GM12878 (cell line): ENCODE data around the gene TMUB1. TPM values are rescaled to one million over a fixed set of nuclear protein-coding genes. Genes with fewer than 3 reads are reported as not detected.
A peak's percentile ranks its signal among the peaks of the same experiment; 100 is the strongest.

Experiments
- ATAC-seq: fragments of 200-7000 bp; cut with Tn5 transposase; 3 replicates; pipeline ENCODE4 v1.9.1; 2020; ENCODE audit warnings: mild to moderate bottlenecking, moderate library complexity
- BruUV-seq: library from RNA; stranded (reverse); fragments of 400-500 nt; replicated peaks from 2 replicates; lab custom pipeline; 2021; lab: Mats Ljungman, UMichigan
- CTCF ChIA-PET: fragments of 300-600 bp; sonication (Branson Sonifier 250); formaldehyde crosslinking; extraction: SDS; loops from one replicate; lab custom pipeline; 2021; ENCODE audit warnings: inconsistent platforms; lab: Yijun Ruan, JAX
- POLR2A ChIA-PET: fragments of 350-600 bp; formaldehyde crosslinking; extraction: SDS; loops from one replicate; lab custom pipeline; 2021; ENCODE audit warnings: inconsistent platforms; lab: Charles Lee
- RAD21 ChIA-PET: fragments of 300-600 bp; sonication (Branson Sonifier 250); formaldehyde crosslinking; loops from one replicate; lab custom pipeline; 2023; ENCODE audit warnings: antibody characterized with exemption; ENCODE audit not compliant: unreplicated experiment; lab: Charles Lee
- SMC1A ChIA-PET: fragments of 300-600 bp; sonication (Branson Sonifier 250); formaldehyde crosslinking; loops from one replicate; lab custom pipeline; 2023; ENCODE audit not compliant: unreplicated experiment, uncharacterized antibody; lab: Charles Lee
- DNase-seq: peaks from one replicate; pipeline ENCODE4 v3.0.0-alpha.2; 2011; ENCODE audit warnings: low read depth, low spot score
- FAIRE-seq: peaks from 3 replicates; lab custom pipeline; 2011; peaks lifted over from hg19 to GRCh38; lab: Jason Lieb, UNC
- H2AFZ ChIP-seq: 2 replicates; pipeline ENCODE4 v1.6.0; 2011; ENCODE audit warnings: low read depth, low read length, control low read depth; ENCODE audit not compliant: control insufficient read depth
- H3K27ac ChIP-seq: 2 replicates; pipeline ENCODE4 v1.5.1; 2011; ENCODE audit warnings: control low read depth; ENCODE audit not compliant: control insufficient read depth, insufficient read depth
- H3K27me3 ChIP-seq, 2 experiments: replicated peaks in 1 of 2; 2 replicates each; pipeline versions ENCODE4 v1.6.0 to v1.6.1; 2011; ENCODE audit warnings: low read length in 1 of 2; ENCODE audit not compliant: control insufficient read depth in 2 of 2, insufficient read depth in 2 of 2
- H3K36me3 ChIP-seq, 2 experiments: 2 replicates each; pipeline ENCODE4 v1.5.1; 2011; ENCODE audit warnings: low read length in 1 of 2; ENCODE audit not compliant: control insufficient read depth in 2 of 2, insufficient read depth in 2 of 2
- H3K4me1 ChIP-seq: 2 replicates; pipeline ENCODE4 v1.6.1; 2011; ENCODE audit warnings: mild to moderate bottlenecking, low read length, moderate library complexity, mixed read lengths; ENCODE audit not compliant: control insufficient read depth, insufficient read depth
- H3K4me2 ChIP-seq: 2 replicates; pipeline ENCODE4 v1.6.0; 2011; ENCODE audit warnings: control low read depth; ENCODE audit not compliant: control insufficient read depth, insufficient read depth
- H3K4me3 ChIP-seq: fragments of 200-600 bp; sonication (generic); 2 replicates; pipeline ENCODE4 v1.5.1; 2016
- H3K79me2 ChIP-seq: 2 replicates; pipeline ENCODE4 v1.6.0; 2011; ENCODE audit warnings: low read length; ENCODE audit not compliant: control insufficient read depth, insufficient read depth
- H3K9ac ChIP-seq: 2 replicates; pipeline ENCODE4 v1.8.0; 2011; ENCODE audit warnings: low read length, control low read depth, mixed read lengths; ENCODE audit not compliant: control insufficient read depth, insufficient read depth
- H3K9me3 ChIP-seq: replicated peaks from 3 replicates; pipeline ENCODE4 v1.5.1; 2011; ENCODE audit warnings: mild to moderate bottlenecking, low read length; ENCODE audit not compliant: control insufficient read depth, insufficient read depth
- H4K20me1 ChIP-seq: 2 replicates; pipeline ENCODE4 v1.6.0; 2011; ENCODE audit not compliant: control insufficient read depth, insufficient read depth
- BHLHE40 ChIP-seq, 2 experiments: fragments of 450-650 bp in 1 of 2; IDR thresholded peaks; 2 replicates each; pipeline ENCODE4 v1.6.1; 2011 to 2017; ENCODE audit warnings: low read depth in 2 of 2, borderline replicate concordance in 1 of 2, improper control_type of control experiment in 1 of 2, low read length in 1 of 2, mild to moderate bottlenecking in 1 of 2
- CBFB ChIP-seq: IDR thresholded peaks from 2 replicates; pipeline ENCODE4 v1.6.1; 2016; ENCODE audit warnings: antibody characterized with exemption, low read depth
- EED ChIP-seq: sonication (generic); IDR thresholded peaks from 2 replicates; pipeline ENCODE4 v1.6.1; 2016; ENCODE audit warnings: antibody characterized with exemption, low read depth
- EZH2 ChIP-seq: IDR thresholded peaks from 2 replicates; pipeline ENCODE4 v1.6.1; 2012; ENCODE audit warnings: low read depth, mild to moderate bottlenecking, control low read depth, inconsistent platforms, low read length, borderline replicate concordance; ENCODE audit not compliant: control insufficient read depth
- HDAC2 ChIP-seq: fragments of 200-600 bp; sonication (generic); IDR thresholded peaks from 2 replicates; pipeline ENCODE4 v1.6.1; 2017
- MTA2 ChIP-seq: fragments of 450-650 bp; IDR thresholded peaks from 2 replicates; pipeline ENCODE4 v1.6.1; 2016; ENCODE audit warnings: low read depth, mild to moderate bottlenecking, moderate library complexity
- MYC ChIP-seq: IDR thresholded peaks from 2 replicates; pipeline ENCODE4 v1.6.1; 2011; ENCODE audit warnings: mild to moderate bottlenecking, low read length, moderate library complexity, inconsistent platforms; ENCODE audit not compliant: insufficient read depth, insufficient replicate concordance, insufficient read length, severe bottlenecking
- PML ChIP-seq: IDR thresholded peaks from 2 replicates; pipeline ENCODE4 v1.6.1; 2012; ENCODE audit warnings: low read length, inconsistent platforms
- RCOR1 ChIP-seq: conservative IDR thresholded peaks from 2 replicates; pipeline ENCODE4 v1.6.1; 2012; ENCODE audit warnings: low read depth, low read length, improper control_type of control experiment
- RUNX3 ChIP-seq: IDR thresholded peaks from 2 replicates; pipeline ENCODE4 v1.6.1; 2012; ENCODE audit warnings: low read length, inconsistent platforms
- SREBF2 ChIP-seq: IDR thresholded peaks from 2 replicates; pipeline ENCODE4 v1.6.1; 2012; ENCODE audit warnings: mild to moderate bottlenecking, low read length
- ZNF24 ChIP-seq: fragments of 450-650 bp; IDR thresholded peaks from 2 replicates; pipeline ENCODE4 v1.6.1; 2017; ENCODE audit warnings: antibody characterized with exemption, mild to moderate bottlenecking
- ZNF274 ChIP-seq: IDR thresholded peaks from one replicate; pipeline ENCODE4 v1.8.0; 2011; ENCODE audit not compliant: insufficient read length, insufficient read depth
- ZZZ3 ChIP-seq: IDR thresholded peaks from 2 replicates; pipeline ENCODE4 v1.6.1; 2011; ENCODE audit warnings: low read depth; ENCODE audit not compliant: control insufficient read depth, insufficient read length
- WGBS: methylation state at CpG from one replicate; pipeline ENCODE4 v1.1.6; 2016; ENCODE audit warnings: low lambda C conversion rate; ENCODE audit not compliant: insufficient replicate concordance, insufficient coverage; ENCODE audit errors: missing lambda C conversion rate; 5-methylcytosine and 5-hydroxymethylcytosine counted together
- in situ Hi-C: fragments of 300-500 bp; cut with MboI; formaldehyde crosslinking; loops from 9 replicates; pipeline ENCODE4 v1.14.3; 2018; ENCODE audit warnings: mixed read lengths
- intact Hi-C: fragments of 100-400 bp; cut with micrococcal nuclease; formaldehyde crosslinking; loops from one replicate; pipeline ENCODE4 v1.14.2; 2022; ENCODE audit not compliant: unreplicated experiment
- polyA plus RNA-seq, 11 experiments: library from polyadenylated mRNA; depleted of rRNA in 4 of 11; unstranded in 6 of 11; stranded (reverse) in 5 of 11; fragments of >200 nt; fragmentation: Nextera tagmentation in 4 of 11; fragmentation: Illumina TruSeq in 1 of 11; extraction: Ambion mirVana in 4 of 11; extraction: Trizol in 1 of 11; gene quantifications; 1 replicate in 1 of 11; 2 replicates in 10 of 11; pipeline versions ENCODE4 v1.2.1 to v1.2.3, GENCODE V29; 2011 to 2016; ENCODE audit warnings: inconsistent platforms in 2 of 11, missing spikeins in 2 of 11, low read depth in 1 of 11
- total RNA-seq, 4 experiments: library from RNA; depleted of rRNA in 3 of 4; stranded (reverse); fragments of >200 nt in 3 of 4; fragmentation: Illumina TruSeq in 1 of 4; extraction: Trizol in 1 of 4; gene quantifications; 2 replicates each; pipeline versions ENCODE4 v1.2.1 to v1.2.3, GENCODE V29; 2013 to 2021
- TF ChIP-seq, protein P1 (sequence below): fragments of 450-650 bp; conservative IDR thresholded peaks from 2 replicates; pipeline ENCODE4 v1.6.1; 2017; ENCODE audit warnings: mild to moderate bottlenecking, moderate library complexity
- TF ChIP-seq, protein P2 (sequence below): fragments of 450-650 bp; IDR thresholded peaks from 2 replicates; pipeline ENCODE4 v1.6.1; 2016; ENCODE audit warnings: mild to moderate bottlenecking
- TF ChIP-seq, protein P3 (sequence below): fragments of 450-650 bp; IDR thresholded peaks from 2 replicates; pipeline ENCODE4 v1.6.1; 2017; ENCODE audit warnings: borderline replicate concordance
- TF ChIP-seq, protein P4 (sequence below): fragments of 450-650 bp; IDR thresholded peaks from 2 replicates; pipeline ENCODE4 v1.6.1; 2014; ENCODE audit warnings: mild to moderate bottlenecking

TMUB1 gene
- total and polyA plus RNA-seq, 10 of the 15 experiments (the other 5 are each of a cell fraction or from before 2014, with no cell fraction given) = 0.27 to 79.5 (median 41.3) TPM; not detected in 1

DNA sequence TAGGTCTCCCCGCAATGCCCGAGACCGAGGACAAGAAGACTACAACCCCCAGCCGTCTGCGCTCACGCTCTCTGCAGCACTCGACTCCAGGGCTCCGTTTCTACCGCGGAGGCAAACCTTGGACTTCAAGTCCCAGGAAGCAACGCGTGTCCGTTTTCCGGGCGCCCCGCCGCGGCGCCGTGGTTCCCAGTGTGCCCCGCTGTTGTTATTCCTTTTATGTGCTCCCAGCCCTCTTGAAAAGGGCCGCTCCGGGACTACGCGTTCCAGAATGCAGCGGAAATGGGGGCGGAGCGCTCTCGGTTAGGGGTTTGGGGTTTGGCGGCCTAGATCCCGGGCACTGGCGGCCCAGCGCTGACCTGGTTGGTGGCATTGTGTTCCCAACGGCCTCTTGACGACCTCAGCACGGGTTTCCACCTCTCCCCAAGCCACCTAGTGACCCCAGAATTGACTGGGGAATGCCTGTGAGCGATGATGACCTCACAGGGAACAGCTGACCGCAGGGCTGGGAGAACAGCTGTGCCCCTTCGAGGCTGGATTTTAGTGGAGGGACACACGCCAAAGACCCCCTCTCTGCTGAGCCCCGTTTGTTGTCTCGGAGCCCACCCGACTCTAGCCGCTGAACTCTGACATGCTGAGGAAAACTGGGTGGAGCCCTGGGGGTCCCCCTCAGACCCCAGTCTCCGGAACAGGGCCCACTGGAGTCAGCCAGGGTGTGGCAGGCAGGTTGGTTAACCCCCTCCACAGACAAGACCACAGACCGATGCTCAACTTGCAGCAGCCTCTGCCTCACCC lies 25.1 kb downstream of the TMUB1 start:
- intact Hi-C loops = loop anchor here (1.0 to 2.0 kb wide), 4 partner anchors 22 to 53 kb away; partner anchors contain the start of genes ABCB8 and FASTK
- RAD21 ChIA-PET = no interaction called here
- TF ChIP-seq MYC (no peak), HDAC2 (no peak), ZZZ3 (no peak), SREBF2 (no peak), EZH2 (no peak), EED (no peak), MTA2 (0 out of 2 replicates have a peak, but pooled peaks have one; percentile 39), ZNF274 (no peak), RUNX3 (peak; percentile 55; the same call in 1 of the 2 replicates), BHLHE40 (IDR thresholded peaks at IDR 0.05; ENCODE audit: borderline replicate concordance in 1 of 2, low read depth in 2 of 2, low read length in 1 of 2) (peak; percentile 8 to 68; a peak in 1 of 4 replicates), CBFB (peak; percentile 40; the same call in 1 of the 2 replicates), PML (no peak), ZNF24 (no peak), RCOR1 (no peak)
- TF ChIP-seq, protein P1, sequence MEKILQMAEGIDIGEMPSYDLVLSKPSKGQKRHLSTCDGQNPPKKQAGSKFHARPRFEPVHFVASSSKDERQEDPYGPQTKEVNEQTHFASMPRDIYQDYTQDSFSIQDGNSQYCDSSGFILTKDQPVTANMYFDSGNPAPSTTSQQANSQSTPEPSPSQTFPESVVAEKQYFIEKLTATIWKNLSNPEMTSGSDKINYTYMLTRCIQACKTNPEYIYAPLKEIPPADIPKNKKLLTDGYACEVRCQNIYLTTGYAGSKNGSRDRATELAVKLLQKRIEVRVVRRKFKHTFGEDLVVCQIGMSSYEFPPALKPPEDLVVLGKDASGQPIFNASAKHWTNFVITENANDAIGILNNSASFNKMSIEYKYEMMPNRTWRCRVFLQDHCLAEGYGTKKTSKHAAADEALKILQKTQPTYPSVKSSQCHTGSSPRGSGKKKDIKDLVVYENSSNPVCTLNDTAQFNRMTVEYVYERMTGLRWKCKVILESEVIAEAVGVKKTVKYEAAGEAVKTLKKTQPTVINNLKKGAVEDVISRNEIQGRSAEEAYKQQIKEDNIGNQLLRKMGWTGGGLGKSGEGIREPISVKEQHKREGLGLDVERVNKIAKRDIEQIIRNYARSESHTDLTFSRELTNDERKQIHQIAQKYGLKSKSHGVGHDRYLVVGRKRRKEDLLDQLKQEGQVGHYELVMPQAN = 0 out of 2 replicates have a peak, but pooled peaks have one; percentile 40
- TF ChIP-seq, protein P2, sequence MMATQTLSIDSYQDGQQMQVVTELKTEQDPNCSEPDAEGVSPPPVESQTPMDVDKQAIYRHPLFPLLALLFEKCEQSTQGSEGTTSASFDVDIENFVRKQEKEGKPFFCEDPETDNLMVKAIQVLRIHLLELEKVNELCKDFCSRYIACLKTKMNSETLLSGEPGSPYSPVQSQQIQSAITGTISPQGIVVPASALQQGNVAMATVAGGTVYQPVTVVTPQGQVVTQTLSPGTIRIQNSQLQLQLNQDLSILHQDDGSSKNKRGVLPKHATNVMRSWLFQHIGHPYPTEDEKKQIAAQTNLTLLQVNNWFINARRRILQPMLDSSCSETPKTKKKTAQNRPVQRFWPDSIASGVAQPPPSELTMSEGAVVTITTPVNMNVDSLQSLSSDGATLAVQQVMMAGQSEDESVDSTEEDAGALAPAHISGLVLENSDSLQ = no peak
- TF ChIP-seq, protein P3, sequence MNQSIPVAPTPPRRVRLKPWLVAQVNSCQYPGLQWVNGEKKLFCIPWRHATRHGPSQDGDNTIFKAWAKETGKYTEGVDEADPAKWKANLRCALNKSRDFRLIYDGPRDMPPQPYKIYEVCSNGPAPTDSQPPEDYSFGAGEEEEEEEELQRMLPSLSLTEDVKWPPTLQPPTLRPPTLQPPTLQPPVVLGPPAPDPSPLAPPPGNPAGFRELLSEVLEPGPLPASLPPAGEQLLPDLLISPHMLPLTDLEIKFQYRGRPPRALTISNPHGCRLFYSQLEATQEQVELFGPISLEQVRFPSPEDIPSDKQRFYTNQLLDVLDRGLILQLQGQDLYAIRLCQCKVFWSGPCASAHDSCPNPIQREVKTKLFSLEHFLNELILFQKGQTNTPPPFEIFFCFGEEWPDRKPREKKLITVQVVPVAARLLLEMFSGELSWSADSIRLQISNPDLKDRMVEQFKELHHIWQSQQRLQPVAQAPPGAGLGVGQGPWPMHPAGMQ = no peak
- TF ChIP-seq, protein P4, sequence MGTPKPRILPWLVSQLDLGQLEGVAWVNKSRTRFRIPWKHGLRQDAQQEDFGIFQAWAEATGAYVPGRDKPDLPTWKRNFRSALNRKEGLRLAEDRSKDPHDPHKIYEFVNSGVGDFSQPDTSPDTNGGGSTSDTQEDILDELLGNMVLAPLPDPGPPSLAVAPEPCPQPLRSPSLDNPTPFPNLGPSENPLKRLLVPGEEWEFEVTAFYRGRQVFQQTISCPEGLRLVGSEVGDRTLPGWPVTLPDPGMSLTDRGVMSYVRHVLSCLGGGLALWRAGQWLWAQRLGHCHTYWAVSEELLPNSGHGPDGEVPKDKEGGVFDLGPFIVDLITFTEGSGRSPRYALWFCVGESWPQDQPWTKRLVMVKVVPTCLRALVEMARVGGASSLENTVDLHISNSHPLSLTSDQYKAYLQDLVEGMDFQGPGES = no peak

More for the DNA sequence above, 25.1 kb downstream of the TMUB1 start:
- H3K27me3 ChIP-seq = no peaks in the 10 kb centered on the region
- in situ Hi-C loops = no loop called here
- H3K36me3 ChIP-seq = no peaks in the 10 kb centered on the region
- peak overlapping the region; percentile 86 for H3K9ac ChIP-seq
- peaks cover 21% of the 10 kb centered on the region for H3K79me2 ChIP-seq
- CTCF ChIA-PET = interaction anchor here (0.6 to 1.6 kb wide), 7 partner anchors 22 to 252 kb away, joined by 3 to 8 read pairs (median 3); partner anchors contain the start of genes ABCB8, FASTK and TMUB1
- peak overlapping the region; percentile 98 for H3K4me2 ChIP-seq
- H3K4me3 ChIP-seq = peak overlapping the region; percentile 99
- ATAC-seq (peak; percentile 93), FAIRE-seq (peak; percentile 100), DNase-seq (peak; percentile 95)
- SMC1A ChIA-PET = interaction anchor here (1.0 kb wide), 3 partner anchors 25 to 29 kb away, joined by 3 to 5 read pairs (median 3); partner anchors contain the start of gene TMUB1
- peak overlapping the region; percentile 88 for H3K27ac ChIP-seq
- under 1% methylated on average over 46 of the region's 46 CpGs for WGBS
- BruUV-seq = TSS peak; percentile 80
- H3K9me3 ChIP-seq = no peaks in the 10 kb centered on the region
- POLR2A ChIA-PET = interaction anchor here (0.5 to 1.4 kb wide), 6 partner anchors 23 to 137 kb away, joined by 3 to 9 read pairs (median 4); partner anchors contain the start of genes AGAP3, FASTK and TMUB1
- H3K4me1 ChIP-seq = peaks cover 24% of the 10 kb centered on the region
- H2AFZ ChIP-seq = peak overlapping the region; percentile 92
- H4K20me1 ChIP-seq = no peaks in the 10 kb centered on the region
